Endodermal cell (in vitro differentiated cells): ENCODE measurements around the gene FAM78A. TPM values are rescaled to one million over a fixed set of nuclear protein-coding genes. Genes with fewer than 3 reads are reported as not detected.

Experiments used
- DNase-seq: peaks from one replicate; pipeline ENCODE4 v3.0.0-alpha.2; 2017
- H3K27ac ChIP-seq: 2 replicates; pipeline ENCODE4 v1.5.1; 2013; ENCODE audit warnings: mild to moderate bottlenecking, low read depth, low read length, moderate library complexity
- H3K27me3 ChIP-seq: 2 replicates; pipeline ENCODE4 v1.6.1; 2013; ENCODE audit warnings: mild to moderate bottlenecking, low read length, moderate library complexity; ENCODE audit not compliant: insufficient read depth, control insufficient read depth, poor library complexity, severe bottlenecking
- H3K36me3 ChIP-seq: 2 replicates; pipeline ENCODE4 v1.7.0; 2013; ENCODE audit warnings: mild to moderate bottlenecking, low read length, moderate library complexity; ENCODE audit not compliant: control insufficient read depth, insufficient read depth
- H3K4me1 ChIP-seq: one replicate; pipeline ENCODE4 v1.7.0; 2013; ENCODE audit warnings: low read length; ENCODE audit not compliant: control insufficient read depth, insufficient read depth
- H3K4me3 ChIP-seq: 2 replicates; pipeline ENCODE4 v1.5.1; 2013; ENCODE audit warnings: mild to moderate bottlenecking, low read length, moderate library complexity
- H3K9ac ChIP-seq: 2 replicates; pipeline ENCODE4 v1.6.1; 2013; ENCODE audit warnings: mild to moderate bottlenecking, low read length, moderate library complexity; ENCODE audit not compliant: poor library complexity, severe bottlenecking; ENCODE audit errors: extremely low read depth
- H3K9me3 ChIP-seq: 2 replicates; pipeline ENCODE4 v1.6.1; 2013; ENCODE audit warnings: mild to moderate bottlenecking, low read length, moderate library complexity; ENCODE audit not compliant: control insufficient read depth
- H3K27ac Mint-ChIP-seq: 2 replicates; pipeline ENCODE4 v1.8.0; 2020; ENCODE audit warnings: mixed read lengths
- H3K27me3 Mint-ChIP-seq: 2 replicates; pipeline ENCODE4 v1.8.0; 2021; ENCODE audit warnings: mild to moderate bottlenecking, mixed read lengths; ENCODE audit not compliant: insufficient read depth
- H3K36me3 Mint-ChIP-seq: 2 replicates; pipeline ENCODE4 v1.8.0; 2020; ENCODE audit warnings: low read depth, mixed read lengths
- H3K4me1 Mint-ChIP-seq: 2 replicates; pipeline ENCODE4 v1.8.0; 2020; ENCODE audit warnings: mixed read lengths
- H3K4me3 Mint-ChIP-seq: 2 replicates; pipeline ENCODE4 v1.8.0; 2020; ENCODE audit warnings: mild to moderate bottlenecking, moderate library complexity, mixed read lengths
- H3K9me3 Mint-ChIP-seq: 2 replicates; pipeline ENCODE4 v1.8.0; 2020; ENCODE audit warnings: mild to moderate bottlenecking, mixed read lengths
- CTCF ChIP-seq: fragments of 200-600 bp; sonication (generic); conservative IDR thresholded peaks from 2 replicates; pipeline ENCODE4 v1.5.0; 2021; ENCODE audit warnings: antibody characterized with exemption, mild to moderate bottlenecking
- WGBS, 2 experiments: methylation state at CpG; one replicate each; pipeline versions ENCODE4 v1.1.5 to v1.1.7; 2013; ENCODE audit warnings: missing lambda C conversion rate in 2 of 2, mixed read lengths in 1 of 2; ENCODE audit not compliant: insufficient coverage in 1 of 2, insufficient read length in 1 of 2; 5-methylcytosine and 5-hydroxymethylcytosine counted together
- total RNA-seq, 2 donors: library from RNA; stranded (reverse); fragmentation: NEBNext Ultra II Directional in 1 of 2; extraction: Animal tissue kit (Norgen Biotek cat#: 25700) in 1 of 2; gene quantifications; 2 replicates in 1 of 2; 3 replicates in 1 of 2; pipeline ENCODE4 v1.2.1, GENCODE V29; 2021

FAM78A gene
- total RNA-seq, 2 donors from 2014 or later: 5.5 to 5.6 TPM

GRCh38 chr9:131280660-131281059 lies 4.3 kb upstream of the FAM78A start:
- TF ChIP-seq CTCF: no peak
- Histone ChIP-seq H3K9me3 (no peaks in the 10 kb centered on the region), H3K4me3 (no peak overlapping the region), H3K9ac (no peak overlapping the region), H3K4me1 (no peaks in the 10 kb centered on the region), H3K36me3 (no peaks in the 10 kb centered on the region), H3K27me3 (peaks cover 33% of the 10 kb centered on the region), H3K27ac (no peak overlapping the region)
- WGBS, 2 experiments: 90 to 92% methylated on average over 2 to 3 of the region's 3 CpGs
- H3K4me1 Mint-ChIP-seq: peaks cover 5% of the 10 kb centered on the region
- DNase-seq: no peak
- H3K36me3 Mint-ChIP-seq: no peaks in the 10 kb centered on the region
- no peaks in the 10 kb centered on the region for H3K9me3 Mint-ChIP-seq
- no peak overlapping the region for H3K4me3 Mint-ChIP-seq
- H3K27me3 Mint-ChIP-seq: peaks cover 48% of the 10 kb centered on the region
- no peak overlapping the region for H3K27ac Mint-ChIP-seq

GRCh38 chr9:131279863-131280570 lies 3.7 kb upstream of the FAM78A start:
- Histone ChIP-seq H3K4me1 (no peaks in the 10 kb centered on the region), H3K9me3 (no peaks in the 10 kb centered on the region), H3K4me3 (no peak overlapping the region), H3K9ac (no peak overlapping the region), H3K36me3 (no peaks in the 10 kb centered on the region), H3K27ac (no peak overlapping the region), H3K27me3 (peaks cover 37% of the 10 kb centered on the region)
- Mint-ChIP-seq H3K9me3 (no peaks in the 10 kb centered on the region), H3K27me3 (peaks cover 53% of the 10 kb centered on the region), H3K4me1 (peaks cover 8% of the 10 kb centered on the region), H3K4me3 (no peak overlapping the region), H3K36me3 (no peaks in the 10 kb centered on the region), H3K27ac (no peak overlapping the region)
- no peak for DNase-seq
- WGBS, 2 experiments: 83 to 87% methylated on average over 4 to 19 of the region's 19 CpGs
- no peak for TF ChIP-seq CTCF

GRCh38 chr9:131279196-131279862 lies 3.0 kb upstream of the FAM78A start:
- Histone ChIP-seq H3K9me3 (no peaks in the 10 kb centered on the region), H3K9ac (no peak overlapping the region), H3K27me3 (peaks cover 37% of the 10 kb centered on the region), H3K4me3 (no peak overlapping the region), H3K4me1 (no peaks in the 10 kb centered on the region), H3K27ac (no peak overlapping the region), H3K36me3 (no peaks in the 10 kb centered on the region)
- DNase-seq: no peak
- H3K27ac Mint-ChIP-seq: no peak overlapping the region
- no peaks in the 10 kb centered on the region for H3K36me3 Mint-ChIP-seq
- TF ChIP-seq CTCF: no peak
- H3K4me1 Mint-ChIP-seq: peaks cover 11% of the 10 kb centered on the region
- peaks cover 52% of the 10 kb centered on the region for H3K27me3 Mint-ChIP-seq
- WGBS, 2 experiments: 79 to 86% methylated on average over 11 of the region's 11 CpGs
- no peaks in the 10 kb centered on the region for H3K9me3 Mint-ChIP-seq
- no peak overlapping the region for H3K4me3 Mint-ChIP-seq
